GOT3 (cell line): ENCODE data around the gene EDC4.
"Not testable (repeated sequence)": the region's sequence is repeated elsewhere in the genome, so short reads cannot be mapped to it uniquely, and the experiment has no call there.

Source experiments
- DNase-seq: peaks from one replicate; lab custom pipeline; 2025; ENCODE audit warnings: mixed read lengths; lab: John Stamatoyannopoulos, UW

The EDC4 gene

GRCh38 chr16:67872631-67873434, at the start of gene EDC4:
Gene EDC4 (plus strand): TSS chr16:67873052. CDS start chr16:67873262, 210 bp downstream.
- DNase-seq, result peak; percentile 55

- no peak for DNase-seq
Measured at GRCh38 chr16:67825119-67825518, 47.7 kb upstream of the EDC4 start.

GRCh38 chr16:67825906-67826305, 46.9 kb upstream of the EDC4 start:
- no peak for DNase-seq

- DNase-seq, result no peak
Measured at GRCh38 chr16:67828651-67829050, 44.2 kb upstream of the EDC4 start.

GRCh38 chr16:67833030-67833414, 39.8 kb upstream of the EDC4 start:
- DNase-seq, result no peak

GRCh38 chr16:67833415-67834241, 39.2 kb upstream of the EDC4 start:
- peak; percentile 84 for DNase-seq

GRCh38 chr16:67834242-67834614, 38.6 kb upstream of the EDC4 start:
- no peak for DNase-seq

- DNase-seq, result not testable (repeated sequence)
Measured at GRCh38 chr16:67837190-67837589, 35.7 kb upstream of the EDC4 start.

- no peak for DNase-seq
Measured at GRCh38 chr16:67837811-67838210, 35.0 kb upstream of the EDC4 start.

GRCh38 chr16:67841198-67841815, 31.5 kb upstream of the EDC4 start:
- no peak for DNase-seq

GRCh38 chr16:67841816-67842508, 30.9 kb upstream of the EDC4 start, which contains the start of gene THAP11:
Gene THAP11 (plus strand): TSS chr16:67842320. CDS start chr16:67842555, 235 bp downstream.
- peak; percentile 88 for DNase-seq

- DNase-seq, result peak; percentile 56
Measured at GRCh38 chr16:67842509-67843342, 30.1 kb upstream of the EDC4 start.

GRCh38 chr16:67843343-67843765, 29.5 kb upstream of the EDC4 start:
- no peak for DNase-seq

GRCh38 chr16:67844497-67844896, 28.4 kb upstream of the EDC4 start:
- DNase-seq, result no peak

- DNase-seq, result no peak
Measured at GRCh38 chr16:67845291-67846062, 27.4 kb upstream of the EDC4 start.

- DNase-seq, result no peak
Measured at GRCh38 chr16:67846063-67846319, 26.9 kb upstream of the EDC4 start.

- DNase-seq, result peak; percentile 90
Measured at GRCh38 chr16:67846320-67847063, 26.4 kb upstream of the EDC4 start, which contains the start of gene NUTF2. Gene NUTF2 (plus strand): TSS chr16:67846933. CDS start chr16:67865131, 18,198 bp downstream.

GRCh38 chr16:67847064-67847861, 25.6 kb upstream of the EDC4 start, which contains the start of gene CENPT:
Gene CENPT (minus strand): TSS chr16:67847693. CDS start chr16:67833859, 13,834 bp downstream.
- DNase-seq, result no peak

- DNase-seq, result no peak
Measured at GRCh38 chr16:67848118-67848517, 24.7 kb upstream of the EDC4 start.
